Measurements from ENCODE around the gene PAX8.

DNA sequence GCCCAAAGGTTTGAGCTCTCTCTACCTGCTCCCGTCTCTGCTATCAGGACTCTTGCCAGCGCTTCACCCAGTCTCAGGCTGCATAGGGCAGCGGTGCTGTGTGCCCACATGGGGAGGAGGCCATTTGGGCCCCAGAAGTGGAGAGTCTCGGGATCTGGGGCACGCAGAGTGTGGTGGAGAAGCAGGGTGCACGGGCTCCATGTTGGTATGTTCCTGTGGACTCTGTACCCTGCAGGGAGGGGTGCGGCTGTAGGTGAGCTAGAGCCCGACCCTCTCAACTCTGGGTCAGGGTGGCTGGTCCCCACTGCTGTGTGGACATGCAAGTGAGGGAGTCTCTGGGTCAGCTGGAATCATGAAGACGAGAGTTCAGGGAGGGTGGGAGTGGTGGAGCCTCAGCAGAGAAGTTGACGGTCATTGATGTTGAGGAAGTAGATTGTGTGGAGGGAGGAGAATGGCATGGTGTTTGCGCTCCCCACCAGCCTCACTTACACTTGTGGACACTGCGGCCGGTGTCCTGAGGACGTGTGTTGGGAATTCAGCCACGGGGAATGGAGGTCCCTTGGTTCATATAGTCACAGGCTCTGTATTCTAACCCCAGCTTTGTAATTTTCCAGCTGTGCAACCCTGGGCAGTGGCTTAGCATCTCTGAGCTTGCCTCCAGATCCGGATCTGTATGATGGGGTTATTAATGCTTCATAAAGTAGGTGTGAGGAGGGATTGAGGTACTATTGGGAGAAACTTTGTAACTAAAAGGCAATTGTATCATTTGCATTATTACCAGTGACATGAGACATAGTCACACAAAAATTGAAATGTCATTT is 105.8 kb downstream of the PAX8 start:
- TF ChIP-seq, protein P1, sequence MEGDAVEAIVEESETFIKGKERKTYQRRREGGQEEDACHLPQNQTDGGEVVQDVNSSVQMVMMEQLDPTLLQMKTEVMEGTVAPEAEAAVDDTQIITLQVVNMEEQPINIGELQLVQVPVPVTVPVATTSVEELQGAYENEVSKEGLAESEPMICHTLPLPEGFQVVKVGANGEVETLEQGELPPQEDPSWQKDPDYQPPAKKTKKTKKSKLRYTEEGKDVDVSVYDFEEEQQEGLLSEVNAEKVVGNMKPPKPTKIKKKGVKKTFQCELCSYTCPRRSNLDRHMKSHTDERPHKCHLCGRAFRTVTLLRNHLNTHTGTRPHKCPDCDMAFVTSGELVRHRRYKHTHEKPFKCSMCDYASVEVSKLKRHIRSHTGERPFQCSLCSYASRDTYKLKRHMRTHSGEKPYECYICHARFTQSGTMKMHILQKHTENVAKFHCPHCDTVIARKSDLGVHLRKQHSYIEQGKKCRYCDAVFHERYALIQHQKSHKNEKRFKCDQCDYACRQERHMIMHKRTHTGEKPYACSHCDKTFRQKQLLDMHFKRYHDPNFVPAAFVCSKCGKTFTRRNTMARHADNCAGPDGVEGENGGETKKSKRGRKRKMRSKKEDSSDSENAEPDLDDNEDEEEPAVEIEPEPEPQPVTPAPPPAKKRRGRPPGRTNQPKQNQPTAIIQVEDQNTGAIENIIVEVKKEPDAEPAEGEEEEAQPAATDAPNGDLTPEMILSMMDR (IDR thresholded peaks at IDR 0.05; ENCODE audit: low read depth, low read length): no peak
- no peak for TF ChIP-seq EZH2phosphoT487 (IDR thresholded peaks at IDR 0.05; ENCODE audit: low read depth)
